GM12874 (cell line): ENCODE data around the gene S100A4.

Experiments used
- CTCF ChIP-seq: IDR thresholded peaks from 2 replicates; pipeline ENCODE4 v1.5.1; 2011; ENCODE audit warnings: low read depth, mild to moderate bottlenecking, control low read depth, low read length, moderate library complexity; ENCODE audit not compliant: insufficient read depth

The S100A4 gene

GRCh38 chr1:153541641-153542590 lies 3.7 kb downstream of the S100A4 start:
- no peak for TF ChIP-seq CTCF

GRCh38 chr1:153540394-153541361 lies 4.9 kb downstream of the S100A4 start, which contains the start of gene S100A5:
Gene S100A5 (minus strand): TSS chr1:153540934. CDS start chr1:153540191, 743 bp downstream.
- no peak for TF ChIP-seq CTCF

- TF ChIP-seq CTCF, result no peak
Measured at GRCh38 chr1:153539395-153540093, 6.1 kb downstream of the S100A4 start.

GRCh38 chr1:153538315-153538821 lies 7.2 kb downstream of the S100A4 start:
- TF ChIP-seq CTCF, result no peak

GRCh38 chr1:153537376-153537730 lies 8.3 kb downstream of the S100A4 start:
- TF ChIP-seq CTCF, result no peak

- no peak for TF ChIP-seq CTCF
Measured at GRCh38 chr1:153536671-153537375, 8.8 kb downstream of the S100A4 start.
